IMR-90 (cell line): ENCODE results near the gene SLC25A17. TPM values are rescaled to one million over a fixed set of nuclear protein-coding genes. Genes with fewer than 3 reads are reported as not detected.

Source experiments
- ATAC-seq: fragments of 200-7000 bp; cut with Tn5 transposase; 2 replicates; pipeline ENCODE4 v1.9.1; 2020; ENCODE audit warnings: low read depth, mild to moderate bottlenecking, moderate library complexity
- BruUV-seq: library from RNA; stranded (reverse); fragments of 400-500 nt; replicated peaks from 2 replicates; lab custom pipeline; 2021; lab: Mats Ljungman, UMichigan
- CTCF ChIA-PET: fragments of 300-600 bp; formaldehyde crosslinking; extraction: SDS; loops from one replicate; lab custom pipeline; 2021; ENCODE audit warnings: antibody characterized with exemption; lab: Yijun Ruan, JAX
- POLR2A ChIA-PET: fragments of 300-600 bp; sonication (Branson Sonifier 250); formaldehyde crosslinking; loops from one replicate; lab custom pipeline; 2022; ENCODE audit warnings: antibody characterized with exemption; ENCODE audit not compliant: unreplicated experiment; lab: Charles Lee
- DNase-seq: peaks from one replicate; pipeline ENCODE4 v3.0.0; 2013
- H2AFZ ChIP-seq: replicated peaks from 2 replicates; pipeline ENCODE3; 2013; ENCODE audit warnings: low read length, mild to moderate bottlenecking; ENCODE audit not compliant: poor library complexity
- H2AK5ac ChIP-seq: 2 replicates; pipeline ENCODE4 v1.6.1; 2013; ENCODE audit warnings: low read depth, low read length, inconsistent platforms
- H2AK9ac ChIP-seq: replicated peaks from 2 replicates; pipeline ENCODE3; 2013; ENCODE audit warnings: mild to moderate bottlenecking, low read depth, low read length, moderate library complexity; ENCODE audit not compliant: poor library complexity
- H2BK120ac ChIP-seq: 2 replicates; pipeline ENCODE4 v1.6.1; 2013; ENCODE audit warnings: low read depth, low read length, inconsistent platforms
- H2BK15ac ChIP-seq: 3 replicates; pipeline ENCODE4 v1.6.1; 2013; ENCODE audit warnings: low read depth, low read length, inconsistent platforms
- H2BK20ac ChIP-seq: 2 replicates; pipeline ENCODE4 v1.6.1; 2013; ENCODE audit warnings: low read depth, mild to moderate bottlenecking, inconsistent platforms, low read length, moderate library complexity
- H2BK5ac ChIP-seq: 2 replicates; pipeline ENCODE4 v1.6.1; 2013; ENCODE audit warnings: mild to moderate bottlenecking, low read depth, low read length, inconsistent platforms; ENCODE audit not compliant: poor library complexity, severe bottlenecking
- H3K14ac ChIP-seq: replicated peaks from 2 replicates; pipeline ENCODE4 v1.6.1; 2013; ENCODE audit warnings: low read depth, low read length, inconsistent platforms
- H3K18ac ChIP-seq: 2 replicates; pipeline ENCODE4 v1.6.1; 2013; ENCODE audit warnings: low read depth, low read length, control low read depth
- H3K23ac ChIP-seq: 2 replicates; pipeline ENCODE4 v1.6.1; 2013; ENCODE audit warnings: low read depth, low read length, inconsistent platforms
- H3K27ac ChIP-seq: 2 replicates; pipeline ENCODE4 v1.5.1; 2013; ENCODE audit warnings: mild to moderate bottlenecking, control low read depth, low read length; ENCODE audit not compliant: insufficient read depth
- H3K27me3 ChIP-seq: 2 replicates; pipeline ENCODE4 v1.6.1; 2013; ENCODE audit warnings: low read length; ENCODE audit not compliant: control insufficient read depth, insufficient read depth
- H3K36me3 ChIP-seq: 2 replicates; pipeline ENCODE4 v1.6.1; 2013; ENCODE audit warnings: low read length, mixed read lengths; ENCODE audit not compliant: control insufficient read depth, insufficient read depth
- H3K4ac ChIP-seq: 2 replicates; pipeline ENCODE4 v1.6.1; 2013; ENCODE audit warnings: low read depth, low read length, inconsistent platforms
- H3K4me1 ChIP-seq: 2 replicates; pipeline ENCODE4 v1.6.1; 2013; ENCODE audit warnings: low read length, mixed read lengths; ENCODE audit not compliant: control insufficient read depth, insufficient read depth
- H3K4me2 ChIP-seq: 2 replicates; pipeline ENCODE4 v1.6.1; 2013; ENCODE audit warnings: low read depth, mild to moderate bottlenecking, control low read depth, low read length, moderate library complexity
- H3K4me3 ChIP-seq: 2 replicates; pipeline ENCODE4 v1.5.1; 2013; ENCODE audit warnings: low read depth, mild to moderate bottlenecking, control low read depth, low read length, moderate library complexity; ENCODE audit not compliant: insufficient read depth
- H3K56ac ChIP-seq: 2 replicates; pipeline ENCODE4 v1.6.1; 2013; ENCODE audit warnings: low read length, inconsistent platforms; ENCODE audit not compliant: insufficient read depth; ENCODE audit errors: extremely low read depth
- H3K79me1 ChIP-seq, 2 experiments: 2 replicates each; pipeline ENCODE4 v1.6.1; 2013; ENCODE audit warnings: low read length in 2 of 2, inconsistent platforms in 1 of 2, low read depth in 1 of 2
- H3K9ac ChIP-seq: 2 replicates; pipeline ENCODE4 v1.6.1; 2013; ENCODE audit warnings: low read depth, low read length, control low read depth
- H3K9me1 ChIP-seq: 2 replicates; pipeline ENCODE4 v1.6.1; 2013; ENCODE audit warnings: low read length, inconsistent platforms; ENCODE audit not compliant: insufficient read depth
- H3K9me3 ChIP-seq: 2 replicates; pipeline ENCODE4 v1.6.1; 2013; ENCODE audit warnings: low read length; ENCODE audit not compliant: control insufficient read depth, insufficient read depth
- H4K20me1 ChIP-seq: 2 replicates; pipeline ENCODE4 v1.6.1; 2013; ENCODE audit warnings: low read length, inconsistent platforms; ENCODE audit not compliant: insufficient read depth
- H4K5ac ChIP-seq: 2 replicates; pipeline ENCODE4 v1.6.1; 2013; ENCODE audit warnings: mild to moderate bottlenecking, low read depth, low read length, control low read depth
- H4K8ac ChIP-seq, 2 experiments: 2 replicates each; pipeline ENCODE4 v1.6.1; 2013; ENCODE audit warnings: low read depth in 2 of 2, low read length in 2 of 2, control low read depth in 1 of 2, inconsistent platforms in 1 of 2
- H4K91ac ChIP-seq: 2 replicates; pipeline ENCODE4 v1.6.1; 2013; ENCODE audit warnings: low read depth, low read length, inconsistent platforms; ENCODE audit not compliant: insufficient read depth
- MAFK ChIP-seq: IDR thresholded peaks from 2 replicates; pipeline ENCODE4 v1.6.1; 2012; ENCODE audit warnings: low read depth, low read length, improper control_type of control experiment
- SMC3 ChIP-seq: fragments of 150-350 bp; IDR thresholded peaks from 2 replicates; pipeline ENCODE4 v1.6.1; 2016; ENCODE audit warnings: low read depth, mild to moderate bottlenecking, antibody characterized with exemption, low read length, moderate library complexity
- WGBS, 2 experiments: methylation state at CpG; one replicate each; pipeline versions ENCODE4 v1.1.5 to v1.1.7; 2013; ENCODE audit warnings: missing lambda C conversion rate in 2 of 2; ENCODE audit not compliant: insufficient read length in 1 of 2; ENCODE audit errors: extremely low coverage in 2 of 2; 5-methylcytosine and 5-hydroxymethylcytosine counted together
- dilution Hi-C: fragments of 300-500 bp; cut with HindIII; formaldehyde crosslinking; loops from one replicate; pipeline ENCODE4 v1.14.3; 2018; ENCODE audit warnings: low sequenced_read_pairs; ENCODE audit not compliant: unreplicated experiment
- in situ Hi-C: fragments of 300-500 bp; cut with MboI; formaldehyde crosslinking; loops from 3 replicates; pipeline ENCODE4 v1.14.3; 2019; ENCODE audit warnings: low sequenced_read_pairs, inconsistent platforms, mixed read lengths
- intact Hi-C: fragments of 100-400 bp; cut with micrococcal nuclease; formaldehyde crosslinking; loops from 2 replicates; pipeline ENCODE4 v1.10.0; 2022
- polyA plus RNA-seq, 3 experiments: library from polyadenylated mRNA; depleted of rRNA; stranded (reverse); fragments of >200 nt; gene quantifications; 2 replicates each; pipeline ENCODE4 v1.2.3, GENCODE V29; 2012; ENCODE audit warnings: low replicate concordance in 1 of 3
- total RNA-seq: library from RNA; depleted of rRNA; stranded (reverse); fragments of >200 nt; gene quantifications from 2 replicates; pipeline ENCODE4 v1.2.3, GENCODE V29; 2012

The SLC25A17 gene
- total and polyA plus RNA-seq, 2 of the 4 experiments (the other 2 are of a cell fraction) = 19.6 to 36.0 TPM

DNA sequence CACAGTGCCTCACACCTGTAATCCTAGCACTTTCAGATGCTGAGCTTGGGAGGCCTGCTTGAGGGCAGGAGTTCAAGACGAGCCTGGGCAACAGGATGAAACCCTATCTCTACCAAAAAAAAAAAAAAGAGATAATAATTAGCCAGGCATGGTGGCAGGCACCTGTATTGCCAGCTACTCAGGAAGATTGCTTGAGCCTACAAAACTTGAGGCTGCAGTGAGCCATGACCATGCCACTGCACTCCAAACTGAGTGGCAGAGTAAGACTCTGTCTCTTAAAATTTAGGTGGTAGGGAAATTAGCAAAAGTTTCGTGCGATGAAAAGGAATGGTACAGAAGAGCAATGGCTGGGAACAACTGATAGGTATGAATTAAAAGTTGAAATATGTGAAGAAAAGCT is 19.3 kb upstream of the SLC25A17 start:
- intact Hi-C loops = no loop called here

More for the DNA sequence above, 19.3 kb upstream of the SLC25A17 start:
- Histone ChIP-seq H3K56ac (no peak overlapping the region), H3K18ac (no peak overlapping the region), H4K20me1 (peaks cover 19% of the 10 kb centered on the region), H4K91ac (no peak overlapping the region), H3K9me3 (no peaks in the 10 kb centered on the region), H3K14ac (no peak overlapping the region), H3K4me2 (no peak overlapping the region), H3K79me1 (peaks cover 31 to 50% of the 10 kb centered on the region in 2 experiments), H2AK9ac (no peak overlapping the region), H2BK5ac (no peak overlapping the region), H2AK5ac (no peak overlapping the region), H4K8ac (no peak overlapping the region), H3K4me3 (no peak overlapping the region), H3K9ac (no peak overlapping the region), H3K4ac (no peak overlapping the region), H4K5ac (no peak overlapping the region), H3K36me3 (peaks cover 48% of the 10 kb centered on the region), H3K23ac (no peak overlapping the region), H3K27me3 (no peaks in the 10 kb centered on the region), H3K27ac (no peak overlapping the region), H2BK120ac (no peak overlapping the region), H2BK15ac (no peak overlapping the region), H3K4me1 (peaks cover 2% of the 10 kb centered on the region; the same call in 1 of the 2 replicates), H2BK20ac (no peak overlapping the region), H2AFZ (no peak overlapping the region), H3K9me1 (no peaks in the 10 kb centered on the region; the same call in 1 of the 2 replicates)
- POLR2A ChIA-PET = no interaction called here
- dilution Hi-C loops = no loop called here
- TF ChIP-seq SMC3 (no peak), MAFK (no peak)
- WGBS, 2 experiments = no CpG with 5 or more reads among the region's 3 CpGs
- in situ Hi-C loops = loop anchor here (10.0 kb wide), 1 partner anchor 316 kb away; no protein-coding TSS in a partner anchor
- BruUV-seq = no TSS peak
- ATAC-seq = no peak
- no peak for DNase-seq
- CTCF ChIA-PET = interaction anchor here (1.0 to 1.5 kb wide), 2 partner anchors 61 to 155 kb away, joined by 3 to 5 read pairs; no protein-coding TSS in a partner anchor
